Panc1 (cell line): ENCODE results near the gene SAMD15. TPM values are rescaled to one million over a fixed set of nuclear protein-coding genes. Genes with fewer than 3 reads are reported as not detected.
A peak's percentile ranks its signal among the peaks of the same experiment; 100 is the strongest.

ENCODE experiments used
- ATAC-seq: fragments of 200-7000 bp; cut with Tn5 transposase; 2 replicates; pipeline ENCODE4 v1.9.1; 2020; ENCODE audit warnings: mild to moderate bottlenecking, moderate library complexity
- BruUV-seq: library from RNA; stranded (reverse); fragments of 400-500 nt; replicated peaks from 2 replicates; lab custom pipeline; 2021; lab: Mats Ljungman, UMichigan
- CTCF ChIA-PET: fragments of 300-600 bp; sonication (Branson Sonifier 250); formaldehyde crosslinking; loops from one replicate; lab custom pipeline; 2022; ENCODE audit warnings: antibody characterized with exemption; lab: Charles Lee
- POLR2A ChIA-PET: fragments of 300-600 bp; sonication (Branson Sonifier 250); formaldehyde crosslinking; loops from one replicate; lab custom pipeline; 2022; ENCODE audit warnings: antibody characterized with exemption; lab: Charles Lee
- DNase-seq: peaks from one replicate; pipeline ENCODE4 v3.0.0-alpha.2; 2010; ENCODE audit warnings: low read depth, low spot score
- H3K27ac ChIP-seq: 2 replicates; pipeline ENCODE4 v1.5.1; 2011; ENCODE audit warnings: mild to moderate bottlenecking, low read length, inconsistent platforms
- H3K27me3 ChIP-seq: fragments of 200-500 bp; sonication (Bioruptor generic); 2 replicates; pipeline ENCODE4 v1.6.0; 2014; ENCODE audit warnings: low read length, inconsistent platforms; ENCODE audit not compliant: control insufficient read depth, insufficient read depth
- H3K36me3 ChIP-seq: fragments of 200-500 bp; sonication (Bioruptor generic); 2 replicates; pipeline ENCODE4 v1.5.1; 2014; ENCODE audit warnings: inconsistent platforms, mild to moderate bottlenecking, low read length, moderate library complexity; ENCODE audit not compliant: control insufficient read depth, insufficient read depth
- H3K4me1 ChIP-seq: 2 replicates; pipeline ENCODE4 v1.5.1; 2011; ENCODE audit warnings: inconsistent platforms, mild to moderate bottlenecking, low read length, moderate library complexity; ENCODE audit not compliant: control insufficient read depth, insufficient read depth
- H3K4me3 ChIP-seq, 2 experiments: 2 replicates each; pipeline ENCODE4 v1.5.1; 2011 to 2012; ENCODE audit warnings: low read depth in 2 of 2, low read length in 2 of 2, mild to moderate bottlenecking in 2 of 2, inconsistent platforms in 1 of 2, moderate library complexity in 1 of 2
- H3K9me3 ChIP-seq: fragments of 200-500 bp; sonication (Bioruptor generic); 2 replicates; pipeline ENCODE4 v1.5.1; 2014; ENCODE audit warnings: low read depth, mild to moderate bottlenecking, inconsistent platforms, low read length, moderate library complexity; ENCODE audit not compliant: control insufficient read depth, insufficient read depth
- CTCF ChIP-seq: fragments of 450-650 bp; IDR thresholded peaks from 2 replicates; pipeline ENCODE4 v1.5.1; 2017; ENCODE audit warnings: mild to moderate bottlenecking
- POLR2AphosphoS5 ChIP-seq: IDR thresholded peaks from 2 replicates; pipeline ENCODE4 v1.6.1; 2012; ENCODE audit warnings: mild to moderate bottlenecking, low read depth, low read length, moderate library complexity
- REST ChIP-seq, 2 experiments: IDR thresholded peaks; 2 replicates each; pipeline ENCODE4 v1.6.1; 2011 to 2012; ENCODE audit warnings: low read depth in 2 of 2, control low read depth in 1 of 2, low read length in 1 of 2, mild to moderate bottlenecking in 1 of 2, moderate library complexity in 1 of 2; ENCODE audit not compliant: insufficient read depth in 1 of 2
- SIN3A ChIP-seq: IDR thresholded peaks from 2 replicates; pipeline ENCODE4 v1.6.1; 2012; ENCODE audit warnings: low read depth, mild to moderate bottlenecking, low read length, moderate library complexity, borderline replicate concordance; ENCODE audit not compliant: insufficient read depth
- TCF7L2 ChIP-seq: IDR thresholded peaks from 2 replicates; pipeline ENCODE4 v1.6.1; 2011; ENCODE audit warnings: mild to moderate bottlenecking, low read depth, low read length, inconsistent platforms
- in situ Hi-C: cut with HindIII; loops from 2 replicates; pipeline ENCODE4 v1.10.0; 2016; ENCODE audit warnings: low sequenced_read_pairs, low pct_unique_long_range_greater_than_20kb
- intact Hi-C: fragments of 100-400 bp; cut with micrococcal nuclease; formaldehyde crosslinking; loops from one replicate; pipeline ENCODE4 v1.10.0; 2022; ENCODE audit not compliant: unreplicated experiment
- total RNA-seq: library from RNA; stranded (reverse); gene quantifications from one replicate; pipeline ENCODE4 v1.2.1, GENCODE V29; 2021; ENCODE audit not compliant: unreplicated experiment

SAMD15 gene
- total RNA-seq, 1 experiment from 2014 or later = 1.4 TPM

- CTCF ChIA-PET = no interaction called here
- BruUV-seq = no TSS peak
- Histone ChIP-seq H3K4me3 (no peak overlapping the region), H3K36me3 (no peaks in the 10 kb centered on the region; the same call in 1 of the 2 replicates), H3K27ac (no peak overlapping the region), H3K27me3 (no peaks in the 10 kb centered on the region), H3K9me3 (no peaks in the 10 kb centered on the region), H3K4me1 (peaks cover 6% of the 10 kb centered on the region)
- POLR2A ChIA-PET = no interaction called here
- in situ Hi-C loops = no loop called here
- no peak for ATAC-seq
- intact Hi-C loops = no loop called here
- DNase-seq = no peak
- TF ChIP-seq TCF7L2 (no peak), POLR2AphosphoS5 (no peak), SIN3A (no peak), CTCF (no peak), REST (IDR thresholded peaks at IDR 0.05; ENCODE audit: insufficient read depth in 1 of 2, low read depth in 2 of 2, low read length in 1 of 2) (no peak)
Observed at GRCh38 chr14:77372304-77372841, 4.8 kb upstream of the SAMD15 start.

- Histone ChIP-seq H3K27me3 (no peaks in the 10 kb centered on the region), H3K9me3 (no peaks in the 10 kb centered on the region), H3K36me3 (no peaks in the 10 kb centered on the region; the same call in 1 of the 2 replicates), H3K4me1 (peaks cover 6% of the 10 kb centered on the region), H3K27ac (peak overlapping the region; percentile 78; the same call in 1 of the 2 replicates), H3K4me3 (peak overlapping the region; percentile 70 to 83)
- intact Hi-C loops = no loop called here
- ATAC-seq (no peak), DNase-seq (no peak)
- CTCF ChIA-PET = no interaction called here
- BruUV-seq = TSS peak; percentile 76
- in situ Hi-C loops = no loop called here
- POLR2A ChIA-PET = interaction anchor here (0.6 kb wide), 1 partner anchor 18 kb away, joined by 3 read pairs; no protein-coding TSS in a partner anchor
- TF ChIP-seq SIN3A (no peak), POLR2AphosphoS5 (no peak), REST (IDR thresholded peaks at IDR 0.05; ENCODE audit: insufficient read depth in 1 of 2, low read depth in 2 of 2, low read length in 1 of 2) (no peak), TCF7L2 (no peak), CTCF (no peak)
Observed at GRCh38 chr14:77375164-77375950, 1.8 kb upstream of the SAMD15 start.
